GM19468 (cell line): ENCODE data around the gene PCNX1.
"Not testable (repeated sequence)": the region's sequence is repeated elsewhere in the genome, so short reads cannot be mapped to it uniquely, and the experiment has no call there.

ENCODE experiments used
- ATAC-seq: cut with Tn5 transposase; IDR thresholded peaks from one replicate; pipeline ENCODE4 v1.9.1; 2021; ENCODE audit warnings: mild to moderate bottlenecking, moderate library complexity, moderate number of reproducible peaks; ENCODE audit not compliant: unreplicated experiment; ENCODE audit errors: extremely low read depth

The PCNX1 gene

DNA sequence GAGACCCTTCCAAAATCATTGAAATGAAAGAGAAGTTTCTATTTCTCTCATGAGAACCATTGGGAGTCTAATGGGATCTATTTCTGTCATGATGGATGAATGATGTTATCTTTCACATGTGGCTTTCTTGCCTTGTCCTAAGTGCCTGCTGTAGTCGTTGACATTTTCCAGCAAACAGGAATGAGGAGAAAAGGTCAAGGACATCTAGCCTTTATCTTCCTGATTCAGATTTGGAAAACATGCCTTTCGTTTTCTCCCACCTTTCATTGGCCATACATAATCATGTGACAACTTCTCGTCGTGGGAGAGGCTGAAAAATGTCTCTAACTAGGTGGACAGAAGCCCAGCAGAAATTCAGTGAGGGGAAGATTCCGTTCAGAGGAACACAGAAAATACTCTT, 94.5 kb downstream of the PCNX1 start:
- ATAC-seq: no peak

DNA sequence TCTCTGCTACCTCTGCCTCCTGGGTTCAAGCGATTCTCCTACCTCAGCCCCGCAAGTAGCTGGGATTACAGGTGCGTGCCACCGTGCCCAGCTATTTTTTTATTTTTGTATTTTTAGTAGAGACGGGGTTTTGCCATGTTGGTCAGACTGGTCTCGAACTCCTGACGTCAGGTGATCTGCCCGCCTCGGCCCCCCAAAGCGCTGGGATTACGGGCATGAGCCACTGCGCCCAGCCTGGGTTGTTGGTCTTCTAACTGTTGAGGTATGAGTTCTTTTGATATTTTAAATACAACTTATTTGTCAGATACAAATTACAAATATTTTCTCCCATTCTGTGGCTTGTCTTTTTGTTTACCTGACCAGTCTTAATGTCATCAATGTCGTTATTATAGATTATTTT, 95.9 kb downstream of the PCNX1 start:
- ATAC-seq: no peak

DNA sequence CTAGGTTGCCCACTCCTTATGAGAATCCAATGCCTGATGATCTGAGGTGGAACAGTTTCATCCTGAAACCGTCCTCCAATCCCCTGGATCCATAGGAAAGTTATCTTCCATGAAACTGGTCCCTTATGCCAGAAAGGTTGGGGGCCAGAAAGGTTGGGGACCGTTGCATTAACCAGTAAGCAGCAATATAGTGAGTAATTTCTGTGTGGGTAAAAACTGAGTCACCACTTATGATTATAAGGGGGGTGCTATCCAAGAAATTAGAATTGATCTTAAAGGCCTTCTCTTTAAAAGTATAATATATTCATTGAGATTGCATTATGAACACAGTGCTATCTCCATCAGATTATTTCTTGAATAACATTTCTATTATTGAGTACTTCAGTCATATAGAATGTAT, 97.2 kb downstream of the PCNX1 start:
- no peak for ATAC-seq

DNA sequence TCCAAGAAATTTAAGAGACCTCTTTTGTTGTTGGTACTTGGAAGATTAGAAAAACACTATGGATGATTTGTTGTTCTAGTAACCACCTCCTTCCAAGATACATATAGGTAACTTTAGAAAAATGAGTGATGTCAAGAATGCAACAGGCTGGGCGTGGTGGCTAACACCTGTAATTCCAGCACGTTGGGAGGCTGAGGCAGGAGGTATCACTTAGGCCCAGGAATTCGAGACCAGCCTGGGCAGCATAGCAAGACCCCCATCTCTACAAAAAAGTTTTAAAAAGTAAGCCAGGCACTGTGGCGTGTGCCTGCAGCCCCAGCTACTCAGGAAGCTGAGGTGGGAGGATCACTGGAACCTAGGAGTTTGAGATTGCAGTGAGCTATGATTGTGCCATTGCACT, 97.8 kb downstream of the PCNX1 start:
- ATAC-seq: no peak

DNA sequence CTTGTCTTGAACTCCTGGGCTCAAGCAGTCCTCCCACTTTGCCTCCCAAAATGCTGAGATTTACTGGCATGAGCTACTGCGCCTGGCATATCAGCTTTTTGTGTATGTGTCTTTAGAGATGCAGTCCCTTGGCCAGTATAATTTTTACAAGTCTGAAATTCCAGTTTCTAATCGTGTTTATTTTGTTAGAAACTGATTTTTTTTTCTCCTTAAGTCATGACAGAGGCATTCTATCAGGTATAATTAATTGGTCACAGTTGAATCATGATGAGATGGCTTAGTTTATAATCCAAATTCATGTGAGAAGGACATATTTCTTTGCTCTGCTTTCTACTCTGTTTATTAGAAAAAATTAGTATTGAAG, 98.9 kb downstream of the PCNX1 start:
- no peak for ATAC-seq

DNA sequence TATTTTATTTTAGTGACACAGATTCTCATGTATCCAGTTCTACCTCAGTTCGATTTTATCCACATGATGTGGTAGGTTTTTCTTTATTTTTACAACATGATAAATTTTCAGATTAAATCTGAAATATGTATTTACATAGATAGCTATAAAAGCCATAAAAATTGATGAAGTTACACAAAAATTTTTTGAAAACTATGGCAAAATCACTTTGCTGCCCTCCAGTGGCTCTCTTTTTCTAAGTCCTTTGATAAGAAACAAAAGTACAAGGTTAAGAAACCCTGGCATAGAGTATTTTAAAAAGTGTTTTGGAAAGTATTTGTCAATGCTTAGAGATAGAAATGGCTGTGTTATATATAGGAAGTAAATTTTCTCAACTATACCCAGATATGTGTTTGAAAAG, 104.2 kb downstream of the PCNX1 start:
- ATAC-seq: no peak

DNA sequence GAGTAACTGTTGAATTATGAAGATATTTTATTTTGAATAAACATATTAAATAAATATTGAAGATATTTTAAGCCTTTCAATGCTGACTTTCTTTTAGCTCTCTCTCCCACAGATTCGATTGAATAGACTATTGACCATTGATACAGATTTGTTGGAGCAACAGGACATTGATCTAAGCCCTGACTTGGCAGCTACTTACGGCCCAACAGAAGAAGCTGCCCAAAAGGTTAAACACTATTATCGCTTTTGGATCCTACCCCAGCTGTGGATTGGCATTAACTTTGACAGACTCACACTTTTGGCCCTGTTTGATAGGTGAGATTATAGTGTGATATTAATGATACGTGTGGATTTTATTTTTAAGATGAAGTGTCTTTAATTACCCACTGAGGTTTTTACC, 105.6 kb downstream of the PCNX1 start:
- ATAC-seq: no peak

DNA sequence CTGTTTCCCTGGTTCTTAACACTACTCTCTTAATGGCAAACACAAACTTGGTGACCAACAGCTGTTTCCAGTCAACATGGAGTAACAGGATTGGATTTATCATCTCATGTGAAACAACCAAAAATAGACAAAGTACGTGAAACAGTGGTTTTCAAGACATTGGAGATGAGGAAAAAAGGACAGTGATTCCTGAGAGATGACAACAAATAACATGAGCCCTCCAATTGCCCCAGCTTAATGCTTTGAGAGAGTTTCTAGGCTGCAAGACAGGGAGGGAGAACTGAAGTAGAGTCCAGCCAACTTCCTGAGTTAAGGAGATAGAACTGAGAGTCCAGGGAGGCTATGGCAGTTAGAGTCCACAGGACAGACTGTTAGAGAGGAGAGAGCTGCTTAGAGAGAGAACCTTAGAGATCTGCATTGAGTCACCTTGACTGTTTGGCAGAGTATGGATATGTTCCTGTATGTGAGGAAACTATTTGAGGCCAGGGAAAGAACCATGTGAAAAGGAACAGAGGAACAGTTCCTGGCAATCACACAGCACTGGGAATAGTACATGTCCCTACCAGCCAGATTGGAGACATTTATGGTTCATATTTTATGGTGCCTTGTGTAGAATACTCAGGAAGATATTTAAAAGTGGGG, 106.4 kb downstream of the PCNX1 start:
- no peak for ATAC-seq

DNA sequence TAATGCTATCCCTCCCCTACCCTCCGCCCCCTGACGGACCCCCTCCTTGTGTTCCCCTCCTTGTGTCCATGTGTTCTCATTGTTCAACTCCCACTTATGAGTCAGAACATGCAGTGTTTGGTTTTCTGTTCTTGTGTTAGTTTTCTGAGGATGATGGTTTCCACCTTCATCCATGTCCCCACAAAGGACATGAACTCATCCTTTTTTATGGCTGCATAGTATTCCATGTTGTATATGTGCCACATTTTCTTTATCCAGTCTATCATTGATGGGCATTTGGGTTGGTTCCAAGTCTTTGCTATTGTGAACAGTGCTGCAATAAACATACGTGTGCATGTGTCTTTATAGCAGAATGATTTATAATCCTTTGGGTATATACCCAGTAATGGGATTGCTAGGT, 112.7 kb downstream of the PCNX1 start:
- not testable (repeated sequence) for ATAC-seq

DNA sequence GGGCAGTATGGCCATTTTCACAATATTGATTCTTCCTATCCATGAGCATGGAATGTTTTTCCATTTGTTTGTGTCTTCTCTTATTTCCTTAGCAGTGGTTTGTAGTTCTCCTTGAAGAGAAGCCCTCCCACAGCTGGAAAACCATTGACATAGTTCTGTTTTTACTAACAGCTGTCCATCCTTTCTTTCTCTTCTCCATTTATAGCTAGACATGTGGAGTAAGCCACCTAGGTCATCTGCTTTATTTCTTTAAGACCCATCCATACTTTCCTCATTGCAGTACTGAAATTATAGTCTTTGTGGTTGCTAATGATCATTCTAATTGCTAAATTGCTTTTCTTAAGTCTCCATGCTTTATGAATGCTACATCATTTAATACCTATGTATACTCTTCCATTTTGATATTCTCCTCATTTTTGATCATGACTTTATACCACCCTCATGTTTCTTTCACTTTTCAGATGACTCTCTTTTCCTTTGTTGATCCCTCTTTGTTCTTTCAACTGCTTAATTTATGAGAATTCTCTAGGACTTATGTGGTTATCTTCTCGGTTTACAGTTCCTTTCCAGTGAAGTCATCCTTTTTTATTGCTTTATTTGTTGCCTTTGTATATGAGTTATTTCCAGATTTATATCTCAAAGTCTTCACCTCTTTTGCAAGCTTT, 114.2 kb downstream of the PCNX1 start:
- no peak for ATAC-seq

DNA sequence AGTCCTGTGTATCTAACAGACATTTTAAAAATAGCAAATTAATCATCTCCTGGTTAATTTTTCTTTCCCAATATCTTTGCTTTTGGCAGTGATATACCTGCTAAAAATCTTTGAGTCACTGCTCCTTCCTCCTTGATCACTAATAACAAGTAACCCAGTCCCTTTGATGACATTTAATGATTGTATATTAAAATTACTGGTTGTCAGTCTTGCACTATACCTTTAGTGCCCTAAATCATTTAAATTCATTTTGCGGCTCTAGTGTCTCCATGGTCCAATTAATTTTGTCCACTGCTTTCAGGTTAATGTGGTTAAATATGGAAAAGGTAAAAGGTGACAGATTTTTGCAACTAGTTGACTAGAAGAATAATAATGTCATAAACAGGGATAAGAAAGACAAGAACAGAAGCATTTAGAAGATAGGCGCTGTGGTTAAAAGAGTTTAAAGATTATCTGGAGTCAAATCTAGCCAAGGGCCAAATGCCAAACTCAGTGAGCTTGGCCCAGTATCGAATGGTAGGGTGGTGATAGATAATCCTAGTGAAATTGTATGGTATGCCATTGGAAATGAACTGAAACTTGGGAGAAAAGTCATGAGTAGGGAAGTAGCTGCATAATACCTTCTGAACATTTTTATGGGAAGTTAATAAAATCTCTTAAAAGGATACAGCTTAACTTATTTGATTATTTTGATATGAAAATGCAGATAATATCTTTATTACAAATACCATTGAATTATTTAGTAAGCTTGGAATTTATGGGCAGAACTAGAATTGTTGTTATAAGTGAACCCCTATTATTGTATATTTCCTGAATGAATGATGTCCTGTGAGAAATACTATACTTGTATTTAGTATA, 115.0 kb downstream of the PCNX1 start:
- ATAC-seq: no peak

DNA sequence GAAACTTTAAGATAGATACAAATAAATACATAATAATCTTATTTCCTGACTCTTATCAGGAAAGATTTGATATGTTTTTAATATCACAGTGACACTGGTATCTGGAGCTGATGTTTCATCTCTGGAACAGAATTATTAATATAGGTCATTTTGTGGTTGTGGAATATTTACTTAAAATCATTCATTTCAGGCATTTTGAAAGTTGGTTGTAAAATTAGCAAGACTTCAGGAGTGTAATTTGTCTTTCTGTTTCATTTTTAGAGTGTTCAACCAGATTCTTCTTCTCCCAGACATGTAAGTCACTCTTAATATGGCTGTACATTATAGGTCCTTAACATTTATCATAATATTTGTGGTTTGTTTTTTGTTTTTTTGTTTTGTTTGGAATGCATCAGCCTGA, 115.7 kb downstream of the PCNX1 start:
- ATAC-seq: no peak

DNA sequence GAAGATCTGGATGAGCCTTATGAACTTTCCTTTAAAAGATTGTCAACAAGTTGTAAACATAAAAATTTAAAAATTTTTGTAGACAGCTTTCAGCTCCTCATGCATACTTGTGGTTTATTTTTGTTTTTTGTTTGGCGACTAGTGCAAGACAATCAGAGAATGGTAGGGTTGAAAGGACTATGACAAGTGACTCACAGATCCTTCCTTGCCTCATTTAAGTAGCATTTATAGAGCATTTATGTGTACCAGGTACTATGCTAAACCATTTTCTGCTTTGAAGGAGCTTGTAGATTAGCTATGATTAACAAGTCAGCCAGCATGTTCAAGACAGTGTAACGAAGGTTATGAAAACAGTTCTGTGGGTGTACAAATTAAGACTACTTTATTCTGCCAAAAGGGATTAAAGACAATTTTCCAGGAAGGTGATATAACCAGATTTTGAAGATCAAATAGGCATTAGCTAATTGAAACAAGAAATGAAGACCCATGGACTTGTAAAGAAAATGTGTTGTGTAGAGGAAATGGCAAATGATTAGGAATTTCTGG, 122.0 kb downstream of the PCNX1 start:
- no peak for ATAC-seq

DNA sequence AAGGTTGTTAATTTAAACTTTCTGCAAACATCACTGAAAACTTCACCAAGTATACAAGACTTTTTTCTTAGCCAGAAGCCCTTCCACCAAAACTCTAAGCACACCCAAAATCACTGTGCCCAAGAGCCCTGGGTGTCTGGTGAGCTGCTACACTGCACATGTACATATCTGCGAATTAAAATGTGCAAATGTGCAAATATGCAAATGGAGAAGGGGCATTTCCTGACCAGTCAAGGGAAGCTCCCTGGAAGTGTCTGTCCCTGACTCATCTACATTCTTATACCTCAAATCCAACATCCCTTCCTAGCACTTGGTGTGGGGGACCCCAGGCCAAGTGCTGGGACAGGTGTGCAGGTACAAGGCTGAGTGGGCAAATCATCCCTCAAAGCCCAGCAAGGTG, 123.7 kb downstream of the PCNX1 start:
- ATAC-seq: no peak

DNA sequence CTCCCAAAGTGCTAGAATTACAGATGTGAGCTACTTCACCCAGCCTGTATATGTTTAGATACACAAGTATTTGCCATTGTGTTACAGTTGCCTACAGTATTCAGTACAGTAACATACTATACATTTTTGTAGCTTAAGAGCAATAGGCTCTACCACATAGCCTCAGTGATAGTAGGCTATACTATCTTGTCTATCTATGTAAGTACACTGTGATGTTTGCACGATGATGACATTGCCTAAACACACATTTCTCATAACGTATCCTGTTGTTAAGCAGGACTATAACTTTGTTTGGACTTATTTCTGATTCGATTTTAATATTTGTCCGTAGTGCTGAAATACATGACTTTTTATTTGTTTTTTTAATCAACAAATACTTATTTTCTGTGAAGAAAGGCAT, 129.2 kb downstream of the PCNX1 start:
- no peak for ATAC-seq

DNA sequence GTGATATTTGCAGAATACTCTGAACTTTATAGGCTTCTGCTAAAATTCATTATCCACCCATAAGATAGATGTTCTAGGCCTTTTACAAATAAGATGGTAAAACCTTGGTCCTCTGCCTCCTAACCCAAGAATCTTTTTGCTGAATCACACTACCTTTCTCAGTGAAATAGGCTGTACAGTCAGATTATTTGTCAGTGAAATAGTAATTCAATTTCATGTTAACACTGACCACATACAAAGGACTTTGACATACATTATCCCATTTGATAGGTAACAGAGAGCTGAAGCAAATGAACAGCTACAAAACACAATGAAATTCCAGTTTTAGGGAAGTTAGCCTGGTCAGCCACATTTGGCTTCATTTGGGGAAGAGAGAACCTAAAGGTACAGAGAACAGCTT, 141.1 kb downstream of the PCNX1 start:
- no peak for ATAC-seq

DNA sequence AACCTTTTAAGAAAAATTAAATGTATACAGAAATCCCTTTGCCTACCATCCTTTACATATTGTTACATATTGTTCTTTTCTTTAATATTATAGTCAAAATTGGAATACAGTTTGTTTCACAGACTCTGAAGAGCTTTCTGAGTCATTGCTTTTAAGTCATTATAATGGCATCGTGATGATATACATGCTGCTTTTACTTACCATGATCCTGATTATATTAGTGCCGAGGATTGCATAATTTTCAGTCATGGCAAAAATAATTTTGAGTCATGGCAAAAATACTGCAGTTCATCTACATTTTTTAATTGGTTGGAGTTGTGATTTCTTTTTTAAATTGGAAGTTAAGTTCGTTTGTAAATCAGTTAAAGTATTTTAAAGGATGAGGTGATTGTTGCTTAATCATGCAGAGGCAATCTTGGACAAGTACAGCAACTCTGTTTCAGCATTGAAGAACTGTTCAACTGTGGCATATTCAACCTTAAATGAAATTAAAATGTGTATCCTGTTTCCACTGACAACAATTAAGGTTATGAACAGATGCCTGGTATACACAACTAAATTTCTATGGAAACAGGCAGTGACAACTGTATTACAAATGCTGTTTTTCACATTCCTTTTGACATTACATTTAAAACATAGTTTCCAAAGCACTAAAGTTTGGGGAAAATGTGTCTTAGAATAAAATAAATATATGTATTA, 142.3 kb downstream of the PCNX1 start:
- no peak for ATAC-seq

DNA sequence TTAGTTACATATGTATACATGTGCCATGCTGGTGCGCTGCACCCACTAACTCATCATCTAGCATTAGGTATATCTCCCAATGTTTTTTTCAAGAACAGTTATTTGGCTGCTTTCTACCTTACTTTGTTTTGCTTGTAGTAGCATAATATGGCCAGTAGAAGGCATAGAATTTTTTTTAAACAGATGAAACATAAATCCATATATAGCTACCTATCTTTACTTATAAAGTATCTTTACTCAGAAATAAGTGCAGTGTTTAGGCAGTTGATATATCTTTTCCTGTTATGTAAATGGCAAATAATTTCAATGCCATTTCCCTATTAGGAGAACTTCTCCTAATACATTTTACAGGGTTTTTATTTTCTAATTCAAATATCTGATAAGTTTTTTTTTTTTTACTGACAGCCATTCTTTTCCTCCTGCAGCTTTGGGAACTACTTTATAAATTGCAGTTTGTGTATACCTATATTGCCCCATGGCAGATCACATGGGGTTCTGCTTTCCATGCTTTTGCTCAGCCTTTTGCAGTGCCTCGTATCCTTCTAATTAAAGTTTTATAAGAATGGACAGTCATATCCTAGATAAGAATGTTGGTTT, 143.1 kb downstream of the PCNX1 start:
- ATAC-seq: no peak

DNA sequence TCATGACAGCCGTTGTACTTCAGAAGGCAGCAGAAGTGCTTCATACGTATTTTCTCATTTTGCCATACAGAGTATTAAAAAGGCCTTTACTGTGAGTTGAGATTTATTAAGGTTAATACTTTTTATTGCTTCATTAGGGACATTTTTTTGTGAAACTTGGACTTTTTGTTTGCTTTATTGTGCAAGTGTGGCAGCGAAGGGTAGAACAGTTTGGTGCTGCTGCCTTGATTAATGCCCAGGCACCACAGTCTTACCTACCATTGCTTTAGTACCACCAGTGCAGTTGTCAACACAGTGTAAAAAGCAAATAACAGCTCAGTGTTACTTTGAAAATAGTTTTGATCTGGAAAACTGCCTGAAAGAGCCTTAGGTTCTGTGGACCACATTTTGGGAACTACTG, 147.4 kb downstream of the PCNX1 start:
- no peak for ATAC-seq

DNA sequence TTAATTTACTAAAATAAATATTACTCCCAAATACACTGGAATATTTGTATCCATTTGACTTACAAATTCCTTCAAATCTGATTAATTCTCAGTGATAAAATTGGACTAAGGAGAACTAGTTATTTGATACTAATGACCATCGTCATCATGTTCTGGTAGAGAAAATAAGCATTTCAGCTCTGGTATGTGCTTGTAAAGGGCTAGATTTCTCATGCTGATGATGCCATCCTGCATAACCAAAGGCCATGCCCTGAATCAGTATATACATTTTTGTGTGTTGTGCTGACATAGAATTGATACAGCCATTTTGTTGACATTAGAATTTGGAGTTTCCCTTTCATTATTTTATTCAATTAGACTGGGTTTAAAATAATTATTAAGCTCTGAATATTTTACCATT, 148.9 kb downstream of the PCNX1 start:
- ATAC-seq: no peak
